ENCODE results near the gene NCDN.
A peak's percentile ranks its signal among the peaks of the same experiment; 100 is the strongest.

The NCDN gene

DNA sequence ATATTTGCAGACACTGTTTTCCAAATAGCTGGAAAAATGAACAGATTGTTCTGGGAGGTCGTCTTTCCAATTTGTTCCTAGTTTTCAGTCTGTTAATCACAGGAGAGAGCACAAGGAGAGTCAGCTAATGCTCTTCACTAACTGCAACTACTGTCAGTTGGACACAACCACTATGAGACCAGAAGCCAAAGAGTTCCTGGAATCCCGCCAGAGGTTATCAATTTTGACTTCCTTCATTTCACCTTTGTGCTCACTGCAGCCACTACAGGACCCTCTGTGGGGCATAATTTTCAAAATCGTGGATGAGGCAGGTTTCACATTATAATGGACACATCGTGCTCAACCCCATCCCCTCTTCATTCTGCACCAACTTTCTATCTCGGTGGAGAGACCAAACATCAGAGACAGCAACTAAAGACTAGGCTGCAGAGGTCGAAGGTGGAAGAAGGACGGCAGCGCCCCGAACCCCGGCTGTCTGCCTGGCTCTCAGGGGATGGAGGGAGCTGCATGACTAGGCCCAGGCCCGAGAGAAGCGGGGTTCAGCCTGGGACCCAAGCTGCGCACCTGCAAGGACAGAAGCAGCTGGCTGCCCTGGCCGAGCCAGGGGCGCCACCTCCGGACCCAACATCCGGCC, 998 bp upstream of the NCDN start:
- Histone ChIP-seq H4K8ac (ENCODE audit: low read length) (no peak overlapping the region), H3K4me2 (ENCODE audit: low read length, poor library complexity, severe bottlenecking) (peak overlapping the region; percentile 65), H3K9me3 (ENCODE audit: control insufficient read depth, low read length) (no peaks in the 10 kb centered on the region), H2BK5ac (ENCODE audit: low read depth, low read length, poor library complexity, severe bottlenecking) (no peak overlapping the region), H3K79me1 (replicated peaks; ENCODE audit: low read length, poor library complexity, severe bottlenecking) (peaks cover 34% of the 10 kb centered on the region), H3K27ac (ENCODE audit: low read length, poor library complexity, severe bottlenecking) (peak overlapping the region; percentile 19), H3K4me1 (ENCODE audit: control insufficient read depth, insufficient read depth, low read depth, low read length) (peaks cover 25% of the 10 kb centered on the region), H3K36me3 (ENCODE audit: control insufficient read depth in 1 of 2, insufficient read depth in 2 of 2, low read depth in 1 of 2, low read length in 2 of 2) (peaks cover 27 to 43% of the 10 kb centered on the region in 2 experiments), H3K4ac (ENCODE audit: low read depth in 1 of 2, low read length in 2 of 2) (peak overlapping the region in 1 of 2 experiments; percentile 29), H2AFZ (ENCODE audit: low read depth, low read length) (no peak overlapping the region), H2AK5ac (ENCODE audit: low read length, severe bottlenecking) (no peak overlapping the region), H3K18ac (ENCODE audit: low read depth in 1 of 2, low read length in 2 of 2) (peak overlapping the region; percentile 100), H3K27me3 (ENCODE audit: control insufficient read depth in 1 of 2, insufficient read depth in 1 of 2, low read length in 2 of 2) (no peaks in the 10 kb centered on the region), H4K91ac (ENCODE audit: low read length) (peak overlapping the region; percentile 2), H2BK120ac (ENCODE audit: low read depth, low read length) (no peak overlapping the region), H3K9ac (ENCODE audit: low read length) (peak overlapping the region; percentile 96), H3K14ac (ENCODE audit: low read length in 2 of 2) (no peak overlapping the region), H3K23ac (ENCODE audit: low read length in 2 of 2) (no peak overlapping the region), H2BK12ac (ENCODE audit: low read length in 2 of 2) (no peak overlapping the region), H2BK15ac (ENCODE audit: low read depth, poor library complexity, severe bottlenecking) (no peak overlapping the region), H3K4me3 (ENCODE audit: insufficient read depth in 1 of 2, low read depth in 1 of 2, low read length in 2 of 2) (peak overlapping the region; percentile 75 to 96)
- no peak for DNase-seq
- 6% methylated on average over 16 of the region's 17 CpGs for WGBS

DNA sequence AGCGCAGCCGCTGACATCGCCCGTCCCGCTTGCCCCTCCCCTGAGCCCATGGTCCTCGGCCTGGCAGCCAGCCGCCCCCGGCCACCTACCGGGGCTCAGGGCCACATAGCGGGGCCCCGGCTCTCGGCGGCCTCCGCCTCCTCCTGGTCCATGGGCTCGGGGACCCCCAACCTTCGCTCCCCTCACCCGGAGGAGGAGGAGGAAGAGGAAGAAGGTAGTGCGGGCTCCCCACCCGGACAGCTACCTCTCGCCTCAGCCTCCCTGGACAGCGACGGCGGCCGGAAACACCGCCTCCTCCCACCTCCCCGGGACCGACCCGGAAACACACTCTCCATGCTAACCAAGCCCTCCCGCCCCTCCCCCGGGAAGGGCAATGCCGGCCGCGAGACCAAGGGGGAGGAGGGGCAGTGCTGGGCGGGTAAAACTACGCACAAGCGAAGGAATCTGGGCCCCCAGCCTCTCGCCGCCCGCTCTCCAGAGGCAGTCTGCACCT, 435 bp upstream of the NCDN start, which contains the start of gene KIAA0319L:
KIAA0319L (minus strand) TSS at position 286 of the 493 bp plus-strand sequence. CDS start 2,912 bp downstream, outside the sequence.
- Histone ChIP-seq H2AK5ac (ENCODE audit: low read length, severe bottlenecking) (no peak within 1 kb of the TSS), H3K9ac (ENCODE audit: low read length) (peak within 1 kb of the TSS; percentile 96), H3K79me1 (replicated peaks; ENCODE audit: low read length, poor library complexity, severe bottlenecking) (peaks cover 31% of the 10 kb centered on the region), H3K4ac (ENCODE audit: low read depth in 1 of 2, low read length in 2 of 2) (peak within 1 kb of the TSS; percentile 96 to 97), H2BK12ac (ENCODE audit: low read length in 2 of 2) (peak within 1 kb of the TSS; percentile 91 to 92), H2BK120ac (ENCODE audit: low read depth, low read length) (peak within 1 kb of the TSS; percentile 100), H3K18ac (ENCODE audit: low read depth in 1 of 2, low read length in 2 of 2) (peak within 1 kb of the TSS; percentile 100), H4K91ac (ENCODE audit: low read length) (peak within 1 kb of the TSS; percentile 99), H3K4me1 (ENCODE audit: control insufficient read depth, insufficient read depth, low read depth, low read length) (peaks cover 26% of the 10 kb centered on the region), H3K9me3 (ENCODE audit: control insufficient read depth, low read length) (no peaks in the 10 kb centered on the region), H3K4me3 (ENCODE audit: insufficient read depth in 1 of 2, low read depth in 1 of 2, low read length in 2 of 2) (peak within 1 kb of the TSS; percentile 75 to 96), H3K27ac (ENCODE audit: low read length, poor library complexity, severe bottlenecking) (peak within 1 kb of the TSS; percentile 100), H2BK5ac (ENCODE audit: low read depth, low read length, poor library complexity, severe bottlenecking) (peak within 1 kb of the TSS; percentile 100), H3K14ac (ENCODE audit: low read length in 2 of 2) (peak within 1 kb of the TSS in 1 of 2 experiments; percentile 98), H2AFZ (ENCODE audit: low read depth, low read length) (peak within 1 kb of the TSS; percentile 94), H3K27me3 (ENCODE audit: control insufficient read depth in 1 of 2, insufficient read depth in 1 of 2, low read length in 2 of 2) (no peaks in the 10 kb centered on the region), H3K36me3 (ENCODE audit: control insufficient read depth in 1 of 2, insufficient read depth in 2 of 2, low read depth in 1 of 2, low read length in 2 of 2) (peaks cover 30 to 43% of the 10 kb centered on the region in 2 experiments), H2BK15ac (ENCODE audit: low read depth, poor library complexity, severe bottlenecking) (peak within 1 kb of the TSS; percentile 100), H3K4me2 (ENCODE audit: low read length, poor library complexity, severe bottlenecking) (peak within 1 kb of the TSS; percentile 69), H4K8ac (ENCODE audit: low read length) (peak within 1 kb of the TSS; percentile 100), H3K23ac (ENCODE audit: low read length in 2 of 2) (peak within 1 kb of the TSS; percentile 90 to 91)
- 0% methylated on average over 18 of the region's 39 CpGs for WGBS
- DNase-seq, result no peak

DNA sequence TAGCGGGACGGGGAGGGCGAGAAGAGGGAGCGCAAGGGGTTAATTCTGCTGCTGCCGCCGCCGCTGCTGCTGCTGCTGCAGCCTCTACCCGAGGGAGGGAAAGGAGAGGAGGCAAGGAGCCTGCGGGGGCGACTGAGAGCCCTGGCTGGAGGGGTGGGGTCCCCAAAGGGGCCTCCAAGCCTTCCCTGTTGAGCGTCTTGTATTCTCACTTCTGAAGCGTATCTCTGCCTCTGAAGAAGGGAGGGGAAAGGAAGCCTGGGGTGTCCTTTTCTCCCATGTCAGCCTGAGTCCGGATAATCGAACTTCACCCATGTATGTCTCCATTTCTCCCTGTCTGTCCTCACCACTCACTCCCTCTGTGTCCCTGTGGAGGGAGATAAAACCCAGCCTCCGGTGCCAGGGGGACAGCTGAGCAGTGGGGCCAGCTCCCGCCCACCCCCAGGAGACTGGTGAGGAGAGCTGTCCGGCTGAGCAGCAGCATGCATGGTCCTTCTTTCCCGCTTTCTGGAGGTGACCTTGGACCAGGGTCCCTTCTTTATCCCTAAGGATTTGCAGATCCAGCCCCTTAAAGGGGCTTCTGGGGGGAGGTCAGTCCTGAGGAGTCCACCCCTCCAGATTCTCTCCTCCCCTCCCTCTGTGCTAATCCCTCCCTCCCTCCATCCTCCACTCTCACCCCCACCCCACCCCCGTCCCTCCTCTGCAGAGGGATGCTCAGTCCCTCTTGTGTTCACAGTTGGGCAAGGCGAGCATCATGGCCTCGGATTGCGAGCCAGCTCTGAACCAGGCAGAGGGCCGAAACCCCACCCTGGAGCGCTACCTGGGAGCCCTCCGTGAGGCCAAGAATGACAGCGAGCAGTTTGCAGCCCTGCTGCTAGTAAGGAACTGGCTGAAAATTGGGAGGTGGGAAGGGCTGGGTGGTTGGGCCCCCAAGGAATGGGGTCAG, 1.0 kb downstream of the NCDN start:
- Histone ChIP-seq H3K18ac (ENCODE audit: low read depth in 1 of 2, low read length in 2 of 2) (no peak overlapping the region), H4K91ac (ENCODE audit: low read length) (no peak overlapping the region), H3K27me3 (ENCODE audit: control insufficient read depth in 1 of 2, insufficient read depth in 1 of 2, low read length in 2 of 2) (no peaks in the 10 kb centered on the region), H4K8ac (ENCODE audit: low read length) (peak overlapping the region; percentile 69), H3K4me2 (ENCODE audit: low read length, poor library complexity, severe bottlenecking) (peak overlapping the region; percentile 69), H3K9me3 (ENCODE audit: control insufficient read depth, low read length) (no peaks in the 10 kb centered on the region), H3K4me3 (ENCODE audit: insufficient read depth in 1 of 2, low read depth in 1 of 2, low read length in 2 of 2) (peak overlapping the region; percentile 75 to 96), H2BK12ac (ENCODE audit: low read length in 2 of 2) (no peak overlapping the region), H2BK5ac (ENCODE audit: low read depth, low read length, poor library complexity, severe bottlenecking) (no peak overlapping the region), H3K9ac (ENCODE audit: low read length) (peak overlapping the region; percentile 96), H3K79me1 (replicated peaks; ENCODE audit: low read length, poor library complexity, severe bottlenecking) (peaks cover 28% of the 10 kb centered on the region), H3K4me1 (ENCODE audit: control insufficient read depth, insufficient read depth, low read depth, low read length) (peaks cover 26% of the 10 kb centered on the region), H3K23ac (ENCODE audit: low read length in 2 of 2) (no peak overlapping the region), H3K27ac (ENCODE audit: low read length, poor library complexity, severe bottlenecking) (no peak overlapping the region), H2BK120ac (ENCODE audit: low read depth, low read length) (no peak overlapping the region), H2AFZ (ENCODE audit: low read depth, low read length) (no peak overlapping the region), H3K36me3 (ENCODE audit: control insufficient read depth in 1 of 2, insufficient read depth in 2 of 2, low read depth in 1 of 2, low read length in 2 of 2) (peaks cover 35 to 43% of the 10 kb centered on the region in 2 experiments), H3K4ac (ENCODE audit: low read depth in 1 of 2, low read length in 2 of 2) (no peak overlapping the region), H2AK5ac (ENCODE audit: low read length, severe bottlenecking) (no peak overlapping the region), H3K14ac (ENCODE audit: low read length in 2 of 2) (peak overlapping the region in 1 of 2 experiments; percentile 84), H2BK15ac (ENCODE audit: low read depth, poor library complexity, severe bottlenecking) (no peak overlapping the region)
- DNase-seq, result no peak
- WGBS, result 28% methylated on average over 25 of the region's 26 CpGs

All from mesenchymal stem cell (in vitro differentiated cells and primary cell).